ENCODE results near the gene PTPRO.

DNA sequence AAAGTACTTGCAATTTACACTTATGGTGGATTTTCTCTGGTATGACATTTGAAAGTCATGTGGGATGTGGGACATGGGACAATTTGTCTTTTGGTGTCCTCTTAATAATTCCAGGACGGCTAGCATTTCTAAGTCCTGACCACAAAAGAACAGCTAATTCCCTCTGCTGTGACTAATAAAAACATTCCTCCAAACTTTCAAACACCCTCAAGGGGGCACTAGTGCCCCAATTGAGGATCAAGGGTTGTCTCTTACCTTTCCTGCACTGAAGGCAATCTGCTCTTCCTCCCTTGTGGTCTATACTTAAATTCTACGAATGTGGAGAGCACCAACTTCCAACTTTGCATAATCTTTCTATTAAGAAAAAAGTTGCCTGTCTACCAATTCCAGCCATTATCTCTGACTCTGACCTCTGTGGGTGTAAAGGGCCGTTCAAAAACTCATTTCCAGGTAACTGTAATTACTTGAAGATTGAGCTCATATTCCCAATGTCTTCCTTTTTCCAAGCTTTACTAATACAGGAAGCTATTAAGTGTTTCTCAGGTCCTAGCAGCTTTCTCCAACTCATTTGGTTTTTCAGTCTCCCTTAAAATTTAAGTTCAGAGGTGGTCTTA lies 210.2 kb downstream of the PTPRO start:
- TF ChIP-seq, protein P1, sequence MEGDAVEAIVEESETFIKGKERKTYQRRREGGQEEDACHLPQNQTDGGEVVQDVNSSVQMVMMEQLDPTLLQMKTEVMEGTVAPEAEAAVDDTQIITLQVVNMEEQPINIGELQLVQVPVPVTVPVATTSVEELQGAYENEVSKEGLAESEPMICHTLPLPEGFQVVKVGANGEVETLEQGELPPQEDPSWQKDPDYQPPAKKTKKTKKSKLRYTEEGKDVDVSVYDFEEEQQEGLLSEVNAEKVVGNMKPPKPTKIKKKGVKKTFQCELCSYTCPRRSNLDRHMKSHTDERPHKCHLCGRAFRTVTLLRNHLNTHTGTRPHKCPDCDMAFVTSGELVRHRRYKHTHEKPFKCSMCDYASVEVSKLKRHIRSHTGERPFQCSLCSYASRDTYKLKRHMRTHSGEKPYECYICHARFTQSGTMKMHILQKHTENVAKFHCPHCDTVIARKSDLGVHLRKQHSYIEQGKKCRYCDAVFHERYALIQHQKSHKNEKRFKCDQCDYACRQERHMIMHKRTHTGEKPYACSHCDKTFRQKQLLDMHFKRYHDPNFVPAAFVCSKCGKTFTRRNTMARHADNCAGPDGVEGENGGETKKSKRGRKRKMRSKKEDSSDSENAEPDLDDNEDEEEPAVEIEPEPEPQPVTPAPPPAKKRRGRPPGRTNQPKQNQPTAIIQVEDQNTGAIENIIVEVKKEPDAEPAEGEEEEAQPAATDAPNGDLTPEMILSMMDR (IDR thresholded peaks at IDR 0.05), result peak in 3 of 7 experiments; percentile 12 to 52 (median 47)
- TF ChIP-seq POLR2AphosphoS5 (IDR thresholded peaks at IDR 0.05), result no peak
